ENCODE results near the gene ATL1. TPM values are rescaled to one million over a fixed set of nuclear protein-coding genes. Genes with fewer than 3 reads are reported as not detected.
A peak's percentile ranks its signal among the peaks of the same experiment; 100 is the strongest.
"Not testable (repeated sequence)": the region's sequence is repeated elsewhere in the genome, so short reads cannot be mapped to it uniquely, and the experiment has no call there.

Gene ATL1
- total and polyA plus RNA-seq, 7 experiments from 2014 or later, result 1.4 to 4.2 (median 3.8) TPM

DNA sequence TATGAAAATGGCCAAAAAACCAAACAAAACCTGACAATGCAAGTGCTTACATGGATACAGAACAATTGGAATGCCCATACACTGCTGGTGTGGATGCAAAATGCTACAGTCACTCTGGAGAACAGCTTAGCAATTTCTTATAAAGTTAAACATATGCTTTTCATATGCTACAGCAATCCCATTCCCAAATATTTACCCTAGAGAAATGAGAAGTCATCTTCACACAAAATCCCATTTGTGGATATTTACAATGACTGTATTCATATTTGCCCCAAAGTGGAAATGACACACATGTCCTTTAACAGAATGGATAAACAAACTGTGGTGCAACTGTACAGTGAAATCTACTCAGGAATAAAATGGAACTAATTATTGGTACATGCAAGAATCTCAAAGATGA is 87.8 kb downstream of the ATL1 start:
- Mint-ChIP-seq H3K36me3 (peaks cover 0 to 28% (median 9%) of the 10 kb centered on the region in 5 donors), H3K4me3 (no peak overlapping the region), H3K27ac (no peak overlapping the region), H3K4me1 (no peaks in the 10 kb centered on the region), H3K27me3 (no peaks in the 10 kb centered on the region), H3K9me3 (no peaks in the 10 kb centered on the region)
- intact Hi-C loops (cut with micrococcal nuclease), result no loop called here
- Histone ChIP-seq H3K27me3 (ENCODE audit: control insufficient read depth in 2 of 2, insufficient read depth in 2 of 2, low read length in 2 of 2) (no peaks in the 10 kb centered on the region), H3K4me3 (ENCODE audit: low read length) (no peak overlapping the region), H3K27ac (ENCODE audit: low read depth, low read length) (no peak overlapping the region), H3K36me3 (ENCODE audit: control insufficient read depth in 2 of 3, insufficient read depth in 3 of 3, low read length in 3 of 3) (no peaks in the 10 kb centered on the region), H3K9me3 (ENCODE audit: control insufficient read depth in 2 of 3, low read length in 3 of 3) (no peaks in the 10 kb centered on the region), H3K4me1 (ENCODE audit: control insufficient read depth in 2 of 2, insufficient read depth in 2 of 2, low read length in 2 of 2) (no peaks in the 10 kb centered on the region)
- no peak for ATAC-seq
- DNase-seq, result no peak
- POLR2A ChIA-PET, result no interaction called here
- CTCF ChIA-PET, result no interaction called here

DNA sequence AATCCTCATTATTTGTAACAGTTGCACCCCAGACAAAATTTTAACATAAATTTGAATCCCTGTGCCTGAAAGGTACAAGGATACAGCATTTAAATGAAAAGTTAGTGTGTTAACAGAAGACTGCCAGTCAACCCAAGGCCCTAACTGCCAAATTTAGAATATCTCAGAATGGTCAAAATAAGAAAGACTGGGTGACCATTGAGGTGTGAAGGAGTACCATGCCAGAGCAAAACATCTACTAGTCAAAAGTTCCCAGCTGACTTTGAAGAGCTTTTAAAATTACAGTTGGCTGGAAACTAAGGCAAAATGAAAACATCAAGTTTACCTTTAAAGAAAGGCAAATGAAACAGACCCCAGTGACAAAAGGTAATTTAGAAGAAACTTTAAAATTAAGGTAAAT is 89.7 kb downstream of the ATL1 start:
- Histone ChIP-seq H3K27ac (ENCODE audit: low read depth, low read length) (no peak overlapping the region), H3K4me1 (ENCODE audit: control insufficient read depth in 2 of 2, insufficient read depth in 2 of 2, low read length in 2 of 2) (no peaks in the 10 kb centered on the region)
- CTCF ChIA-PET, result no interaction called here

DNA sequence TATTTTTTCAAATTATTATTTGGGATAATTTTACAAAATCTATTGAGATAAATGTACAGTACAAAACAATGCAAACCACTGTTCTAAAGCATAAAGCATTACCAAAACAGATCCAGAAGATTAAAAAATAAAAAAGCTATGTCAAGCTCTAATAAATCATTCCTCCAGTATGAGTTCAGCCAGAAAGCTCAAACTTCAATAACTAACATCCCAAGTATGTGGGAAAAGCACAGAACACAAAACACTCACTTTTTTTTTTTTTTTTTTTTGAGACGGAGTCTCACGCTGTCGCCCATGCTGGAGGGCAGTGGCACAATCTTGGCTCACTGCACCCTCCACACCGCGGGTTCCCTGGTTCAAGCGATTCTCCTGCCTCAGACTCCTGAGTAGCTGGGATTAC is 96.8 kb downstream of the ATL1 start:
- no peaks in the 10 kb centered on the region for H3K36me3 ChIP-seq (ENCODE audit: control insufficient read depth in 2 of 3, insufficient read depth in 3 of 3, low read length in 3 of 3)
- POLR2A ChIA-PET, result interaction anchor here (0.6 kb wide), 1 partner anchor 103 kb away, joined by 3 read pairs; no protein-coding TSS in a partner anchor

More for the DNA sequence above, 89.7 kb downstream of the ATL1 start:
- Histone ChIP-seq H3K4me3 (ENCODE audit: low read length) (no peak overlapping the region), H3K9me3 (ENCODE audit: control insufficient read depth in 2 of 3, low read length in 3 of 3) (no peaks in the 10 kb centered on the region), H3K27me3 (ENCODE audit: control insufficient read depth in 2 of 2, insufficient read depth in 2 of 2, low read length in 2 of 2) (no peaks in the 10 kb centered on the region), H3K36me3 (ENCODE audit: control insufficient read depth in 2 of 3, insufficient read depth in 3 of 3, low read length in 3 of 3) (no peaks in the 10 kb centered on the region)
- intact Hi-C loops (cut with micrococcal nuclease), result no loop called here
- Mint-ChIP-seq H3K4me1 (no peaks in the 10 kb centered on the region), H3K4me3 (no peak overlapping the region), H3K27me3 (no peaks in the 10 kb centered on the region), H3K36me3 (peaks cover 0 to 16% (median 5%) of the 10 kb centered on the region in 5 donors), H3K9me3 (no peaks in the 10 kb centered on the region), H3K27ac (peak overlapping the region in 1 of 9 donors; percentile 38)
- ATAC-seq (no peak), DNase-seq (no peak)
- POLR2A ChIA-PET, result no interaction called here

DNA sequence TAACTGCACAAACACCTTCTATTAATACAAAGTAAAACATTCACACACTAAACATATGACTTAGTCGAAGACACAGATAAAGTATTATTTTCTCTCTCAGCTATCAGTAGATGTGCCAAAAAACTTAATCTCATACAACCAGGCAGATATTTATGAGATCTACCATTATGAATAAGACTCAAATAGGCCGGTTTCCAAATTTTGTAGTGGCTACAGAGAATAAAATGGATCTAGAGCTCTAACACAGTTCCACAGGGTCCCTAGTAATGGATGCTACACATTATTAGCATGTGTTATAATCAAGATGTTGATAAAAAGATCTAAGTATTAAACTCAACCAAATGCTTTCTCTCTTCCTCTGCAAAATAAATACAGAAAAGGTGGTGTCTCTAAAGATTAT is 97.8 kb downstream of the ATL1 start:
- intact Hi-C loops (cut with micrococcal nuclease), result no loop called here
- H3K27me3 Mint-ChIP-seq, result no peaks in the 10 kb centered on the region
- no peak overlapping the region for H3K27ac ChIP-seq (ENCODE audit: low read depth, low read length)
- peaks cover 0 to 15% (median 4%) of the 10 kb centered on the region in 7 donors for H3K4me1 Mint-ChIP-seq
- H3K4me3 Mint-ChIP-seq, result no peak overlapping the region
- H3K36me3 Mint-ChIP-seq, result peaks cover under 1 to 20% (median 10%) of the 10 kb centered on the region in 5 donors
- H3K4me1 ChIP-seq (ENCODE audit: control insufficient read depth in 2 of 2, insufficient read depth in 2 of 2, low read length in 2 of 2), result no peaks in the 10 kb centered on the region
- ChIA-PET CTCF (no interaction called here), POLR2A (interaction anchor here (0.6 kb wide), 1 partner anchor 9 kb away, joined by 4 read pairs; no protein-coding TSS in a partner anchor)
- no peaks in the 10 kb centered on the region for H3K27me3 ChIP-seq (ENCODE audit: control insufficient read depth in 2 of 2, insufficient read depth in 2 of 2, low read length in 2 of 2)
- H3K27ac Mint-ChIP-seq, result no peak overlapping the region
- no peaks in the 10 kb centered on the region for H3K36me3 ChIP-seq (ENCODE audit: control insufficient read depth in 2 of 3, insufficient read depth in 3 of 3, low read length in 3 of 3)
- ATAC-seq (no peak), DNase-seq (no peak)
- H3K9me3 Mint-ChIP-seq, result no peaks in the 10 kb centered on the region
- no peaks in the 10 kb centered on the region for H3K9me3 ChIP-seq (ENCODE audit: control insufficient read depth in 2 of 3, low read length in 3 of 3)
- no peak overlapping the region for H3K4me3 ChIP-seq (ENCODE audit: low read length)

More for the DNA sequence above, 96.8 kb downstream of the ATL1 start:
- H3K27ac ChIP-seq (ENCODE audit: low read depth, low read length), result no peak overlapping the region
- no peak overlapping the region for H3K4me3 ChIP-seq (ENCODE audit: low read length)
- H3K9me3 Mint-ChIP-seq, result no peaks in the 10 kb centered on the region
- no peaks in the 10 kb centered on the region for H3K27me3 Mint-ChIP-seq
- H3K36me3 Mint-ChIP-seq, result peaks cover 0 to 24% (median 15%) of the 10 kb centered on the region in 5 donors
- intact Hi-C loops (cut with micrococcal nuclease), result no loop called here
- CTCF ChIA-PET, result interaction anchor here (0.6 to 0.7 kb wide), 3 partner anchors 22 to 67 kb away, joined by 4 to 7 read pairs (median 4); no protein-coding TSS in a partner anchor
- H3K9me3 ChIP-seq (ENCODE audit: control insufficient read depth in 2 of 3, low read length in 3 of 3), result no peaks in the 10 kb centered on the region
- H3K4me1 ChIP-seq (ENCODE audit: control insufficient read depth in 2 of 2, insufficient read depth in 2 of 2, low read length in 2 of 2), result no peaks in the 10 kb centered on the region
- H3K27ac Mint-ChIP-seq, result no peak overlapping the region
- H3K27me3 ChIP-seq (ENCODE audit: control insufficient read depth in 2 of 2, insufficient read depth in 2 of 2, low read length in 2 of 2), result no peaks in the 10 kb centered on the region
- H3K4me3 Mint-ChIP-seq, result no peak overlapping the region
- H3K4me1 Mint-ChIP-seq, result peaks cover 0 to 15% (median 4%) of the 10 kb centered on the region in 7 donors
- ATAC-seq (no peak), DNase-seq (no peak)

DNA sequence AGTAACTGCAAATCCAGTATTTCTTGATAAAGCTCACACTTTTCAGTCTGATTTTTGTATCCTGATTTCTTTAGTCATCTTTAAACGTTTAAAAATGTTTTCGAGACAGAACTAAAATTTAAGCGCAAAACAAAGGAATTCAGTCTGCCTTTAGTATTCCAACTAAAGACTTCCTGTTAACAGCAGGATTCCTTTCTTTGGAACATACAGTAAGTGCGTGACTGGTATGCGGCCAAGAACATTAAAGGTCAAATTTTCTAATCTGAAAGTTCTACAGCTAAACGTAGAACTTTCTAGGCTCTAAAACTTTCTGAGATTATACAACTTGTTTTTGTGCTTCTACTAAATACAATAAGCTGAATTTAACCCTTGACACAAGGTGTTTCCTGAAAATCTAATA is 98.3 kb downstream of the ATL1 start:
- no peak overlapping the region for H3K4me3 Mint-ChIP-seq
- Histone ChIP-seq H3K9me3 (ENCODE audit: control insufficient read depth in 2 of 3, low read length in 3 of 3) (no peaks in the 10 kb centered on the region), H3K4me1 (ENCODE audit: control insufficient read depth in 2 of 2, insufficient read depth in 2 of 2, low read length in 2 of 2) (no peaks in the 10 kb centered on the region), H3K27me3 (ENCODE audit: control insufficient read depth in 2 of 2, insufficient read depth in 2 of 2, low read length in 2 of 2) (no peaks in the 10 kb centered on the region), H3K27ac (ENCODE audit: low read depth, low read length) (no peak overlapping the region), H3K36me3 (ENCODE audit: control insufficient read depth in 2 of 3, insufficient read depth in 3 of 3, low read length in 3 of 3) (no peaks in the 10 kb centered on the region), H3K4me3 (ENCODE audit: low read length) (no peak overlapping the region)
- H3K4me1 Mint-ChIP-seq, result peaks cover 0 to 15% (median 4%) of the 10 kb centered on the region in 7 donors
- ChIA-PET CTCF (no interaction called here), POLR2A (no interaction called here)
- intact Hi-C loops (cut with micrococcal nuclease), result no loop called here
- ATAC-seq, result no peak
- no peak for DNase-seq
- peaks cover 3 to 23% (median 10%) of the 10 kb centered on the region in 5 donors for H3K36me3 Mint-ChIP-seq
- no peaks in the 10 kb centered on the region for H3K9me3 Mint-ChIP-seq
- H3K27ac Mint-ChIP-seq, result no peak overlapping the region
- no peaks in the 10 kb centered on the region for H3K27me3 Mint-ChIP-seq

DNA sequence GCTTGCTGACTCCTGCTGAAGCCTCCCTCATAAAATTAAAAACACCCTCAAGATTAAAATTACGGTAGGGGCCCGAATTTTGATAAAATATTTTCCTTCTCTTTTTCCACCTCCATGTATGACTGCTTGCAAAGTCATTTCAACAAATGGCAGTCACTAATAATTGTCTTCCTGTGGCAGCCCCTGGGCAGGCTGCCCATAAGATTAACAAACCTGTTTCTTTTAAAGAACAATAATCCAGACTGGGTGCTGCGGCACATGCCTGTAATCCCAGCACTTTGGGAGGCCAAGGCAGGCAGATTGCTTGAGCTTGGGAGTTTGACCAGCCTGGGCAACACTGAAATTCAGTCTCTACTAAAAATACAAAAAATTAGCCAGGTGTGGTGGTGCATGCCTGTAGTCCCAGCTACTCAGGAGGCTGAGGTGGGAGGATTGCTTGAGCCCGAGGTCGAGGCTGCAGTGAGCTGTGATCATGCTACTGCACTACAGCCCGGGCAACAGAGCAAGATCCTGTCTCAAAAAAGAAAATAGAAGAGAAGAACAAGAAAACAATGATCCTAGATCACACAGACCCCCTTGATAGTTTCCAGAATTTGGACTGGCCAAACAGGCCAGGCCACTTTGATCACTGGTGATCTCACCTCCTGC is 99.5 kb downstream of the ATL1 start:
- H3K4me3 ChIP-seq (ENCODE audit: low read length), result no peak overlapping the region
- peaks cover 0 to 21% (median 7%) of the 10 kb centered on the region in 7 donors for H3K4me1 Mint-ChIP-seq
- no peak overlapping the region for H3K27ac ChIP-seq (ENCODE audit: low read depth, low read length)
- ChIA-PET CTCF (interaction anchor here (0.6 kb wide), 1 partner anchor 1180 kb away, joined by 3 read pairs; no protein-coding TSS in a partner anchor), POLR2A (no interaction called here)
- intact Hi-C loops (cut with micrococcal nuclease), result no loop called here
- peaks cover 7 to 29% (median 16%) of the 10 kb centered on the region in 5 donors for H3K36me3 Mint-ChIP-seq
- no peaks in the 10 kb centered on the region for H3K36me3 ChIP-seq (ENCODE audit: control insufficient read depth in 2 of 3, insufficient read depth in 3 of 3, low read length in 3 of 3)
- H3K27me3 Mint-ChIP-seq, result no peaks in the 10 kb centered on the region
- ATAC-seq (no peak), DNase-seq (no peak)
- no peaks in the 10 kb centered on the region for H3K9me3 ChIP-seq (ENCODE audit: control insufficient read depth in 2 of 3, low read length in 3 of 3)
- H3K9me3 Mint-ChIP-seq, result no peaks in the 10 kb centered on the region
- H3K4me1 ChIP-seq (ENCODE audit: control insufficient read depth in 2 of 2, insufficient read depth in 2 of 2, low read length in 2 of 2), result no peaks in the 10 kb centered on the region
- no peaks in the 10 kb centered on the region for H3K27me3 ChIP-seq (ENCODE audit: control insufficient read depth in 2 of 2, insufficient read depth in 2 of 2, low read length in 2 of 2)
- H3K4me3 Mint-ChIP-seq, result no peak overlapping the region
- H3K27ac Mint-ChIP-seq, result peak overlapping the region in 1 of 9 donors; percentile 43

DNA sequence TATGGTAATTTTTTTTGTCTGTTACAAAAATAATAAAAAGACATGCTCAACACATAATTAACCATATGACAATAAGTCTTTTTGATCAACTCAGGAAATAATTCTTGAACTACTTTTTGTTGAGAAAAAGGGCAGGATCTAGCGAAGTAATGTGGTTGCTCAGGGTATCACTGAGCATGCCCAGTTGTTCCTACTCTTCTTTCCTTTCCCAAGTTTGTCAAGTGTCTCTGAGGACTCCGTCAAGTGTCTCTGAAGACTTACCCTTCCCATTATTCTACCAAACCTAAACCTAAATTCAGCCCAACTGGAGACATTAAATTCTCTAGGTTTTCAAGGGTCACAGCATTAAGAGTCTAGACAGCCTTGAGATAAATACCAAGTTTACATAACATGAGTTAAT is 104.6 kb downstream of the ATL1 start:
- ATAC-seq; CTCF ChIA-PET; H3K4me3 Mint-ChIP-seq; H3K27ac ChIP-seq (ENCODE audit: low read depth, low read length); intact Hi-C loops (cut with micrococcal nuclease); H3K36me3 ChIP-seq (ENCODE audit: control insufficient read depth in 2 of 3, insufficient read depth in 3 of 3, low read length in 3 of 3); H3K9me3 ChIP-seq (ENCODE audit: control insufficient read depth in 2 of 3, low read length in 3 of 3); H3K9me3 Mint-ChIP-seq; H3K27me3 ChIP-seq (ENCODE audit: control insufficient read depth in 2 of 2, insufficient read depth in 2 of 2, low read length in 2 of 2); H3K4me3 ChIP-seq (ENCODE audit: low read length); H3K27me3 Mint-ChIP-seq; POLR2A ChIA-PET; H3K4me1 ChIP-seq (ENCODE audit: control insufficient read depth in 2 of 2, insufficient read depth in 2 of 2, low read length in 2 of 2); DNase-seq; H3K27ac Mint-ChIP-seq: not testable (repeated sequence)
- Mint-ChIP-seq H3K36me3 (peaks cover 7 to 32% (median 16%) of the 10 kb centered on the region in 5 donors), H3K4me1 (peaks cover 11 to 31% (median 20%) of the 10 kb centered on the region in 7 donors)

Data from naive thymus-derived CD4-positive, alpha-beta T cell (primary cell).